T-cell (primary cell): Measurements from ENCODE around the gene SLFN13. TPM values are rescaled to one million over a fixed set of nuclear protein-coding genes. Genes with fewer than 3 reads are reported as not detected.
"Not testable (repeated sequence)": the region's sequence is repeated elsewhere in the genome, so short reads cannot be mapped to it uniquely, and the experiment has no call there.

Experiments
- ATAC-seq, 4 experiments: fragments of 200-7000 bp in 3 of 4; fragments of 150-1000 bp in 1 of 4; cut with Tn5 transposase; replicated peaks in 1 of 4; 1 replicate in 3 of 4; 2 replicates in 1 of 4; pipeline ENCODE4 v1.10.0; 2021; ENCODE audit warnings: moderate library complexity in 3 of 4, mild to moderate bottlenecking in 2 of 4, moderate number of reproducible peaks in 1 of 4
- CTCF ChIA-PET, 2 donors: fragments of 300-600 bp; sonication (Branson Sonifier 250); formaldehyde crosslinking; loops; one replicate each; lab custom pipeline; 2022; ENCODE audit warnings: antibody characterized with exemption in 2 of 2; lab: Charles Lee
- POLR2A ChIA-PET, 2 donors: fragments of 300-600 bp; sonication (Branson Sonifier 250); formaldehyde crosslinking; loops; one replicate each; lab custom pipeline; 2022; ENCODE audit warnings: antibody characterized with exemption in 2 of 2; lab: Charles Lee
- DNase-seq, 35 experiments: peaks; one replicate each; pipeline versions ENCODE4 v3.0.0 to v3.0.0-alpha.2; 2013 to 2023
- H3K27ac ChIP-seq: one replicate; pipeline ENCODE4 v1.5.1; 2013; ENCODE audit warnings: low read length
- H3K27me3 ChIP-seq, 2 experiments: replicated peaks in 1 of 2; 1 replicate in 1 of 2; 2 replicates in 1 of 2; pipeline versions ENCODE4 v1.6.1 to v1.7.0; 2013; ENCODE audit warnings: low read length in 1 of 2, mixed read lengths in 1 of 2; ENCODE audit not compliant: control insufficient read depth in 2 of 2, insufficient read depth in 2 of 2; ENCODE audit errors: extremely low read depth in 1 of 2
- H3K36me3 ChIP-seq, 2 donors: 1 replicate in 1 of 2; 2 replicates in 1 of 2; pipeline versions ENCODE4 v1.6.1 to v1.7.0; 2013; ENCODE audit warnings: low read length in 1 of 2; ENCODE audit not compliant: control insufficient read depth in 2 of 2, insufficient read depth in 1 of 2; ENCODE audit errors: extremely low read depth in 1 of 2
- H3K4me1 ChIP-seq, 2 experiments: 1 replicate in 1 of 2; 2 replicates in 1 of 2; pipeline versions ENCODE4 v1.6.1 to v1.7.0; 2013; ENCODE audit warnings: low read length in 2 of 2, mixed read lengths in 1 of 2; ENCODE audit not compliant: insufficient read depth in 2 of 2, control insufficient read depth in 1 of 2; ENCODE audit errors: extremely low read depth in 1 of 2
- H3K4me3 ChIP-seq, 2 donors: 1 replicate in 1 of 2; 2 replicates in 1 of 2; pipeline versions ENCODE4 v1.5.1 to v1.7.0; 2013; ENCODE audit warnings: mild to moderate bottlenecking in 2 of 2, low read length in 1 of 2, moderate library complexity in 1 of 2; ENCODE audit not compliant: control insufficient read depth in 1 of 2; ENCODE audit errors: extremely low read depth in 1 of 2
- H3K9me3 ChIP-seq: 2 replicates; pipeline ENCODE4 v1.7.0; 2013
- H3K27ac Mint-ChIP-seq, 2 donors: one replicate each; pipeline ENCODE4 v1.8.0; 2020 to 2021; ENCODE audit warnings: mild to moderate bottlenecking in 2 of 2, mixed read lengths in 2 of 2
- H3K27me3 Mint-ChIP-seq, 2 donors: one replicate each; pipeline ENCODE4 v1.8.0; 2021 to 2022; ENCODE audit warnings: mixed read lengths in 2 of 2
- H3K36me3 Mint-ChIP-seq: one replicate; pipeline ENCODE4 v1.8.0; 2021; ENCODE audit warnings: mixed read lengths
- H3K4me1 Mint-ChIP-seq, 3 donors: one replicate each; pipeline ENCODE4 v1.8.0; 2020 to 2022; ENCODE audit warnings: mixed read lengths in 3 of 3, mild to moderate bottlenecking in 1 of 3
- H3K4me3 Mint-ChIP-seq, 3 donors: one replicate each; pipeline ENCODE4 v1.8.0; 2020 to 2022; ENCODE audit warnings: mild to moderate bottlenecking in 3 of 3, mixed read lengths in 3 of 3, moderate library complexity in 3 of 3
- H3K9me3 Mint-ChIP-seq, 3 donors: one replicate each; pipeline ENCODE4 v1.8.0; 2020 to 2022; ENCODE audit warnings: mixed read lengths in 3 of 3
- WGBS: methylation state at CpG from one replicate; pipeline ENCODE4 v1.1.5; 2013; ENCODE audit warnings: missing lambda C conversion rate; ENCODE audit not compliant: insufficient coverage; 5-methylcytosine and 5-hydroxymethylcytosine counted together
- total RNA-seq, 35 experiments: library from RNA in 6 of 35; stranded (reverse) in 6 of 35; fragments of 120-200 nt in 1 of 35; gene quantifications; one replicate each; pipeline versions ENCODE4 v1.2.1 to v1.2.4 and lab custom pipeline; 2013 to 2026

Gene SLFN13
- total RNA-seq, 5 donors from 2014 or later (not counting 1 experiment from before 2014, with no cell fraction given), result 26.6 to 34.9 (median 30.9) TPM

- POLR2A ChIA-PET, result no interaction called here
- ATAC-seq, result no peak
These were observed 41.0 kb downstream of the SLFN13 start for GRCh38 chr17:35407531-35407930.

DNA sequence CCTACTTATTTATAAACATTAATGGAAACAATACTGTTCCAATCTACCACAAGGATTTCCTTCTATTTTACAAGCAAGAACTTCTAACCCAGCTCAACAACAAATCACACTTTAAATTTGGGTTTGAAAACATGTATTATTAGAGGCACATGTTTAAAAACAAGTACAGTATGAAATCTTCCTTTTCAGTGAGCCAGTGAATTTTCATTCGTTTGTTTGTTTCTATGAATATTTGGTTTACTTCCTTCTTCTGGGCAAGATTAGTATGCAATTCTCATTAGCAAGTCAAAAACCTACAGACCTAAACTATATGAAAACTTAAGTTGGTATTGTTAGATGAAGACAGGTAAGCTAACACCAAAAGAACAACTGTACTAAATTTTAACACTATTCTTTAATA, 42.0 kb downstream of the SLFN13 start:
- no peak overlapping the region for H3K4me3 ChIP-seq
- ChIA-PET POLR2A (no interaction called here), CTCF (no interaction called here)
- Mint-ChIP-seq H3K27me3 (no peaks in the 10 kb centered on the region), H3K27ac (no peak overlapping the region), H3K4me3 (no peak overlapping the region), H3K9me3 (no peaks in the 10 kb centered on the region), H3K36me3 (peaks cover 34% of the 10 kb centered on the region), H3K4me1 (peaks cover 3 to 6% (median 6%) of the 10 kb centered on the region in 3 donors)
- H3K9me3 ChIP-seq, result no peaks in the 10 kb centered on the region
- H3K27ac ChIP-seq, result no peak overlapping the region
- H3K4me1 ChIP-seq, result no peaks in the 10 kb centered on the region
- ATAC-seq, result no peak
- no peaks in the 10 kb centered on the region for H3K27me3 ChIP-seq
- peaks cover 0 to 13% of the 10 kb centered on the region in 2 donors for H3K36me3 ChIP-seq
- no peak for DNase-seq
- WGBS, result no CpG with 5 or more reads among the region's 1 CpG

More at GRCh38 chr17:35407531-35407930, 41.0 kb downstream of the SLFN13 start:
- Histone ChIP-seq H3K4me3 (no peak overlapping the region), H3K9me3 (no peaks in the 10 kb centered on the region), H3K4me1 (no peaks in the 10 kb centered on the region), H3K27me3 (no peaks in the 10 kb centered on the region), H3K27ac (no peak overlapping the region), H3K36me3 (peaks cover 0 to 16% of the 10 kb centered on the region in 2 donors)
- H3K4me1 Mint-ChIP-seq, result peaks cover 3 to 6% (median 5%) of the 10 kb centered on the region in 3 donors
- no peak for DNase-seq
- no peak overlapping the region for H3K27ac Mint-ChIP-seq
- H3K4me3 Mint-ChIP-seq, result no peak overlapping the region
- WGBS, result 96% methylated on average over 15 of the region's 26 CpGs
- H3K36me3 Mint-ChIP-seq, result peaks cover 40% of the 10 kb centered on the region
- CTCF ChIA-PET, result no interaction called here
- no peaks in the 10 kb centered on the region for H3K27me3 Mint-ChIP-seq
- H3K9me3 Mint-ChIP-seq, result no peaks in the 10 kb centered on the region

GRCh38 chr17:35404360-35404759, 44.2 kb downstream of the SLFN13 start:
- Histone ChIP-seq H3K4me1 (no peaks in the 10 kb centered on the region), H3K4me3 (no peak overlapping the region), H3K27me3 (no peaks in the 10 kb centered on the region), H3K36me3 (no peaks in the 10 kb centered on the region), H3K9me3 (no peaks in the 10 kb centered on the region), H3K27ac (no peak overlapping the region)
- CTCF ChIA-PET, result interaction anchor here in 1 of 2 donors (0.9 kb wide), 1 partner anchor 83 kb away, joined by 3 read pairs; no protein-coding TSS in a partner anchor
- POLR2A ChIA-PET, result no interaction called here
- Mint-ChIP-seq H3K9me3 (no peaks in the 10 kb centered on the region), H3K27ac (no peak overlapping the region), H3K4me1 (peaks cover 3 to 7% (median 6%) of the 10 kb centered on the region in 3 donors), H3K27me3 (no peaks in the 10 kb centered on the region), H3K4me3 (no peak overlapping the region), H3K36me3 (peaks cover 16% of the 10 kb centered on the region)
- no CpG with 5 or more reads among the region's 1 CpG for WGBS
- DNase-seq, result peak in 1 of 35 experiments; percentile 4
- peak in 1 of 4 experiments; percentile 48 for ATAC-seq

- H3K36me3 ChIP-seq, H3K27me3 Mint-ChIP-seq, H3K36me3 Mint-ChIP-seq, ATAC-seq, H3K4me1 Mint-ChIP-seq, CTCF ChIA-PET, H3K4me3 Mint-ChIP-seq, H3K4me1 ChIP-seq, H3K9me3 Mint-ChIP-seq, DNase-seq, H3K27ac ChIP-seq, H3K4me3 ChIP-seq, POLR2A ChIA-PET, H3K9me3 ChIP-seq, H3K27ac Mint-ChIP-seq: not testable (repeated sequence)
- peaks cover 0 to 13% of the 10 kb centered on the region in 2 experiments for H3K27me3 ChIP-seq
- WGBS, result 97% methylated on average over 12 of the region's 13 CpGs
These were observed 54.8 kb downstream of the SLFN13 start for GRCh38 chr17:35393783-35394182.

DNA sequence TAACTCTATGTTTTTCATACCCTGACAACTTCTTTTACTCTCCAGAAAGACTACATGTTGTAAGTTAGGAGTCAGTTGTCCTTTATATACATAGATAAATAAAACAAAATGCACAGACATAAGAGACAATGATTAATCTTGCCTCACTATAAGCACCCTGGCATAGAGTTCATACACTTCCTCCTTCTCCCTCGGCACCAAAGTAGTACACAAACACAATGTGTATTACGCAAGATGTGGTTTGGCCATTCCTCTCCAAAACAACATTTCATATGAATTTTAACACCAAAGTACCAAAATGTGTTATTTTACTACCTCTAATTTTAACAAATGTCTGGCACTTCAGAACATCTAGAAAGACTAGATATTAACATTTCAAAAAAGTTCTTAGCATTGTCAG, 57.9 kb downstream of the SLFN13 start:
- Mint-ChIP-seq H3K27ac (no peak overlapping the region), H3K36me3 (no peaks in the 10 kb centered on the region), H3K9me3 (no peaks in the 10 kb centered on the region), H3K27me3 (no peaks in the 10 kb centered on the region), H3K4me3 (no peak overlapping the region), H3K4me1 (peaks cover 0 to 4% (median 0%) of the 10 kb centered on the region in 3 donors)
- Histone ChIP-seq H3K9me3 (no peaks in the 10 kb centered on the region), H3K4me1 (no peaks in the 10 kb centered on the region), H3K27ac (no peak overlapping the region), H3K4me3 (no peak overlapping the region), H3K27me3 (peaks cover 0 to 13% of the 10 kb centered on the region in 2 experiments), H3K36me3 (no peaks in the 10 kb centered on the region)
- no peak for ATAC-seq
- WGBS, result 100% methylated on average over 1 of the region's 2 CpGs
- DNase-seq, result no peak
- ChIA-PET CTCF (no interaction called here), POLR2A (no interaction called here)

DNA sequence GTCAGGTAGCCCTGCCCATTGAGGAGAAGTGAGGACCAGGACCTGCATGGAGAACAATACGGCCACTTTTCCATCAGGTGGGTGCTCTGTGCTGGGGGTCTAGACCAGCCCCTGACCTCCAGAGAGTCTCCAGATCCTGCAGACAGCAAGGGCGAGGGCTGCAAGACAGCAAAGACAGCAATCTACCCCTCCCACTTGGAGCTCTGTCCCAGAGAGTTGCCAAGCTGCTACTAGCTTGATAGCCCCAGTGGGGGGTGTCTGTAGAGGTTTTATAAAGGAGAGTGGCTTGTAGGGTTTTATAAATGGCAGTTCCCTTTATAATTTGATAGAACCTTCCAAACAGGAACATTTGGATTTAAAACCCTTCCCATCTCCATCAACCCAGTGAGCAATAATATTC, 58.4 kb downstream of the SLFN13 start:
- Histone ChIP-seq H3K36me3 (no peaks in the 10 kb centered on the region), H3K9me3 (no peaks in the 10 kb centered on the region), H3K27ac (no peak overlapping the region), H3K27me3 (peaks cover 0 to 13% of the 10 kb centered on the region in 2 experiments), H3K4me1 (no peaks in the 10 kb centered on the region), H3K4me3 (no peak overlapping the region)
- DNase-seq (no peak), ATAC-seq (no peak)
- no peaks in the 10 kb centered on the region for H3K36me3 Mint-ChIP-seq
- H3K9me3 Mint-ChIP-seq, result no peaks in the 10 kb centered on the region
- ChIA-PET POLR2A (no interaction called here), CTCF (no interaction called here)
- 100% methylated on average over 1 of the region's 2 CpGs for WGBS
- H3K4me1 Mint-ChIP-seq, result peaks cover 0 to 4% (median 0%) of the 10 kb centered on the region in 3 donors
- no peaks in the 10 kb centered on the region for H3K27me3 Mint-ChIP-seq
- no peak overlapping the region for H3K27ac Mint-ChIP-seq
- no peak overlapping the region for H3K4me3 Mint-ChIP-seq

DNA sequence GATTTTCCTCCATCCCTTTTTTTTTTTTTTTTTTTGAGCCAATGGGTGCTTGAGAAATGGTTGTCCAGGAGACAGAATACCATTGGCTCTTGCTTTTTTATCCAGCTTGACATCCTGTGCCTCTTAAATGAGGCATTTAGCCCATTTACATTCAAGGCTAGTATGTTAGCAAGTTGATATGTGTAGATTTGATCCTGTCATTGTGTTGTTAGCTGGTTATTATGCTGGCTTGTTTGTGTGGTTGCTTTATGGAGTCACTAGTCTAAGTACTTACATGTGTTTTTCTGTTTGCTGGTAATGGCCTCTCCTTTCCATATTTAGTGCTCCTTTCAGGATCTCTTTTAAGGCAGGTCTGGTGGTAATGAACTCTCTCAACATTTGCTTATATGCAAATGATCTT, 61.1 kb downstream of the SLFN13 start:
- Mint-ChIP-seq H3K4me1 (peaks cover 0 to 2% (median 0%) of the 10 kb centered on the region in 3 donors), H3K9me3 (peaks cover 0 to 4% (median 0%) of the 10 kb centered on the region in 3 donors), H3K36me3 (no peaks in the 10 kb centered on the region), H3K27me3 (no peaks in the 10 kb centered on the region), H3K27ac (no peak overlapping the region), H3K4me3 (no peak overlapping the region)
- no peaks in the 10 kb centered on the region for H3K36me3 ChIP-seq
- ATAC-seq, result no peak
- CTCF ChIA-PET, result no interaction called here
- POLR2A ChIA-PET, result interaction anchor here in 1 of 2 donors (0.6 kb wide), 1 partner anchor 47 kb away, joined by 4 read pairs; no protein-coding TSS in a partner anchor
- no peak for DNase-seq
- no peak overlapping the region for H3K27ac ChIP-seq
- H3K9me3 ChIP-seq, result no peaks in the 10 kb centered on the region
- H3K4me1 ChIP-seq, result no peaks in the 10 kb centered on the region
- H3K4me3 ChIP-seq, result no peak overlapping the region
- H3K27me3 ChIP-seq, result peaks cover 0 to 13% of the 10 kb centered on the region in 2 experiments
